ENCODE measurements around the gene LRRC3.

The LRRC3 gene

GRCh38 chr21:44440241-44441040 lies 14.9 kb upstream of the LRRC3 start:
- DNase-seq: peak; percentile 8

DNA sequence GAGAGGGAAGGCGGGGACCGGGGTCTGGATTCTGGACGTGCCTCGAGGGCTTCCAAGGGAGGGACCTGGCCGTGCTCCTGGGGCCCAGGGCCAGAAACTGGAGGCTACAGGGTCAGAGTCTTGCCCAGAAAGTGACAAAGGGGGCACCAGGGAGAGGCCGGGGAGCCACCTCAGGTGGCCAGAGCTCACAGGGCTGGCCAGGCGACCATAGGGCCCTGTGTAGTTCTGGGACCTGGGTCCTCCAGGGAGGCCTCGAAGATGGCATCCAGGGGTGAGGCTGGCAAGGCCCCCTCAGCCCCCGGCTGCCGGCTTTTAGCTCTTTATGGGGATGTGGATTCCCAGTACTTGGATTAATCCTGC lies 14.3 kb upstream of the LRRC3 start:
- peak; percentile 7 for DNase-seq

DNA sequence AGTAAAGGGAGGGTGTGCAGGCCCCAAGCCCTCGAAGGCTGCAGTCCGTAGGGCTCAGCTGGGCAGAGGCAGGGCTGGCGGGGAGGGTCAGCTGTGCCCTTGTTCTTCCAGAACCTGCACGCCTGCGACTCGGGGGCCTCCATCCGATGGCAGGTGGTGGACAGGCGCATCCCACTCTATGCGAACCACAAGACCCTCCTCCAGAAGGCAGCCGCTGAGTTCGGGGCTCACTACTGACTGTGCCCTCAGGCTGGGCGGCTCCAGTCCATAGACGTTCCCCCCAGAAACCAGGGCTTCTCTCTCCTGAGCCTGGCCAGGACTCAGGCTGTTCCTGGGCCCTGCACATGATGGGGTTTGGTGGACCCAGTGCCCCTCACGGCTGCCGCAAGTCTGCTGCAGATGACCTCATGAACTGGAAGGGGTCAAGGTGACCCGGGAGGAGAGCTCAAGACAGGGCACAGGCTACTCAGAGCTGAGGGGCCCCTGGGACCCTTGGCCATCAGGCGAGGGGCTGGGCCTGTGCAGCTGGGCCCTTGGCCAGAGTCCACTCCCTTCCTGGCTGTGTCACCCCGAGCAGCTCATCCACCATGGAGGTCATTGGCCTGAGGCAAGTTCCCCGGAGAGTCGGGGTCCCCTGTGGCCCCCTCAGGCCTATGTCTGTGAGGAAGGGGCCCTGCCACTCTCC lies 13.6 kb upstream of the LRRC3 start:
- DNase-seq: peak; percentile 11

GRCh38 chr21:44442266-44443125 lies 12.8 kb upstream of the LRRC3 start:
- peak; percentile 11 for DNase-seq

DNA sequence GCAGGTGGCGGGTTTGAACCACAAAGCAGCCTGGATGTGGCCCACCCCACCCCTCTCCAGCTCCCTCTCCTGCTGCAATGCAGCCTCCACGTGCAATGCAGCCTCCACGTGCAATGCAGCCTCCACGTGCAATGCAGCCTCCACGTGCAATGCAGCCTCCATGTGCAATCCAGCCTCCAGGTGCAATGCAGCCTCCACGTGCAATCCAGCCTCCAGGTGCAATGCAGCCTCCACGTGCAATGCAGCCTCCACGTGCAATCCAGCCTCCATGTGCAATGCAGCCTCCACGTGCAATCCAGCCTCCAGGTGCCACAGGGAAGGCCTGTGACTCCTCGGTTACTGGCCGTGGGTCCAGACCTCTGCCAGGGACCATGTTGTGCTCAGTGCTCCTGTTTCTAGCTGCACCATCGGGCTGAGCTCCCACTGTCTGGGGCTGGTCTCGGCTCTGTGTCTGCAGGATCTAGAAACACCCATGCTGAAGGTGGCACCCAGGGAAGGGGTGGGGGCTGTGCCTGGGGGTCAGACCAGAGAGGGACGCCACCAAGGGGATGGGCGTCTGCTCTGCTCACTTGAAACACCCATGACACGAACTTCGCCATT lies 11.9 kb upstream of the LRRC3 start:
- peak; percentile 8 for DNase-seq

DNA sequence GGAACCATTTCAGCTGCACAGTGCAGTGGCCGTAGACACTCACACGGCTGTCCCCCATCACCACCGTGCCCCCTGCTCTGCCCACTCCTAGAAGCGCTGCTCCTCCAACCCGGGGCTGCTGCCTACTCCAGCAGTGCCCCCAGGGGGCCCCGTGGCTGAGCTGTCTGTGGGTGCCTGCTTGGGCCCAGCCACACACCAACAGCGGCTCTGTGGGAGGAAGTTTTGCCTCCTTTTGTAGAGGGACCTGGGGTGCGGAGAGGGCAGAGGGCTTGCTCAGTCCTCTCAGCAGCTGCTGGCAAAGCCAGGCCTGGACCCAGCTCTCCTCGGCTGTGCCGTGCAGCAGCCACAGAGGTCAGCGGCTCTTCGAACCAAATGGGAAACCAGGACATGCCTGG lies 11.4 kb upstream of the LRRC3 start:
- peak; percentile 11 for DNase-seq

DNA sequence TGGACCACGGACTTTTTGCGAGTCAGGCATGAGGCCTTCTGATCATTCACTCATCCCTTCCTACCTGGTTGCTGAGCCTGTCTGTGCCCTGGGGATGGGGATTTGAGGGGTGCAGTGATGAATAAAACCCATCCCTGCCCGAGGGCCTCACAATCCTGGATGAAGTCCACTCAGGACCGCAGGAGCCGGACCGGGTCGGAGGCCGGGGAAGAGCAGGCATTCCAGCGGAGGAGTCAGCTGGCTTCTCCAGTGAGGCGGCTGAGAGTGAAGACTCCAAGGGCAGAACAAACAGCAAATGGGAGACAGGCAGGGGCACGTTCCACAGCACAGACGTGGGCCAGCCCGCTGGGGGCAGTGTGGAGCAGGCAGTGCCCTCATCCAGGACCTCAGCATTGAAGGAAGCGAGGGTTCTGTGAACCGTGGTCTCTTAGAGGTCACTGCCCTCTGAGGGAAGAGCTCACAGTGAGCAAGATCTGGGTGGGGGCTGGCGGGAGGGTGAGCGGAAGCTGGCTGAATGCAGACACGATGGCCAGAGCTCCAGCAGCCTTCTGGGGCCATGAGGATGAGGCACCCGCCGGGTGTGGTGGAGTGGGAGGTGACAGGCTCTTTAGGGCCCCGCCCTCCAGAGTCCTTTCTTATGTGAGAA lies 10.9 kb upstream of the LRRC3 start:
- peak; percentile 9 for DNase-seq

- DNase-seq: no peak
These were observed 10.0 kb upstream of the LRRC3 start for GRCh38 chr21:44445145-44445812.

- DNase-seq: no peak
These were observed 6.6 kb upstream of the LRRC3 start for GRCh38 chr21:44448651-44449131.

DNA sequence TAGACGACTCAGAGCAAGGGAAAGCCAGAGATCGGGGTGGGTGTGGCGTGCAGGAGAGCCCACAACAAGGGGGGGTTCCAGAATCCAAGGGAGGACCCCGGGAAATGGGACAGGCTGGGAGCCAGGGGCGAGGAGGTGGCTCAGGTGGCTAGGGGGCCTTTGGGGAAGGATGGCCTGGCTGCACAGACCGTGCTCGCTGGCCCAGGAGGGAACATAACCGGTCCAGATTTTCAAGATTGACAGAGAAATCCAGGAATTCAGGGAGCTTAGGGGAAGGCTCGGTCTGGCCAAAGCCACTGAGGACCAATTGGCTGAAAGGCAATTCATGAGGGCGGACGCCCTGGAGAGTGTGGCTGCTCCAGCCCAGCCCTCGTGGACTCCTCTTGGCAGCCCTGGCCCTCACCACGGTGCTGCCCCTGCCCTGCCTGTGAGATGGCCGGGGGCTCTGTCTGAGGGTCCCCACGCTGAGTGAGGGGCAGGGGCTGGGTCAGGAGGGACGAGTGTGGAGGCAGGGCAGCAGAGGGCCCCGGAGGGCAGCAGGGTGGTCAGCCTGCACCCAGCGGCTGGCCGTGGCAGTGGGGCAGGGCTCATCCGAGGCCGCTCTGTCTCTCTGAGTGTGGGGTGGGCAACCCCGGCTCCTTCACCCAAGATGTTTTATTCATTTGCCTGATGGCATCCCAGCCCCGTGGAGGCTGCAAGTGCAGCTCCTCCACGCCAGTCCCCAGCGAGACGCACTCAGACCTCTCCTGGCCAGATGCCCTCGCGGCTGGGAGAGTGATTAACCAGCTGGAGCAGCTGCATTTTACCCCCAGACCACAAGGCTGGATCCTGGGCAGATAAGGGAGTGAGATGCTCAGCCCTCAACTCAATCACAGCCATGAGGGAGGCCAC lies 5.6 kb upstream of the LRRC3 start:
- no peak for DNase-seq

DNA sequence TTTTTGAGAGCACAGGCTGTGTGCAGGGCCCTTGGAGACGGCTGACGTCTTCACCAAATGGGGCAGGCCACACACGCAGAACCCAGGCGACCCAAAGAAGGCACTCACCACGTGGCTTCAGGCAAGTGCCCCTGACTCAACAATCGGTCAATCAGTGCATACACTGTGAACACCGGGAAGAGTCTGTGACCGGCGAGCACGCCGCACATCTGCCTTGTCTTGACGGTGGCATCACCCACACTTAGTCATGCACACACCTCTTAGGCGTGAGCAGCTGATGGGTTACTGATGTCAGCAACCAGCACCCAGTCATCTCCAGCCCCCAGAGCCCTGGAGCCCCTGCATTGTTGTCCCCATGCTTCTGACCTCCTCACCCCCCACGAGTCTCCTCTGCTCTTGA lies 4.9 kb upstream of the LRRC3 start:
- no peak for DNase-seq

GRCh38 chr21:44450999-44451398 lies 4.3 kb upstream of the LRRC3 start:
- DNase-seq: no peak

DNA sequence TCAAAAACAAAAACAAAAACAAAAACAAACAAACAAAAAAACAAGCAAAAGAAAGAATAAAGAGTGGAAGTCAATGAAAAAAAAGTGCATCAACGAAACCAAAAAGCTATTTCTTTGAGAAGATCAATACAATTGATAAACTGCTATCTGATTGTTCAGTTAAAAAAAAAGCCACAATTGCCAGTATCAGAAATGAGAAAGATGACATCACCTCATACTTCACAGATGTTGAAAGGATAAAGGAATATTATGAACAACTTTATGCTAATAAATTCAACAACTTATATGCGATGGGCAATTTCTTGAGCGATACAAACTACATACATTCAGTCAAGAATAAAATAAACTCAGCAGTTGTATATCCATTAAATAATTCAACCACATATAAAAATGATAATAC lies 2.2 kb upstream of the LRRC3 start:
- DNase-seq: no peak

DNA sequence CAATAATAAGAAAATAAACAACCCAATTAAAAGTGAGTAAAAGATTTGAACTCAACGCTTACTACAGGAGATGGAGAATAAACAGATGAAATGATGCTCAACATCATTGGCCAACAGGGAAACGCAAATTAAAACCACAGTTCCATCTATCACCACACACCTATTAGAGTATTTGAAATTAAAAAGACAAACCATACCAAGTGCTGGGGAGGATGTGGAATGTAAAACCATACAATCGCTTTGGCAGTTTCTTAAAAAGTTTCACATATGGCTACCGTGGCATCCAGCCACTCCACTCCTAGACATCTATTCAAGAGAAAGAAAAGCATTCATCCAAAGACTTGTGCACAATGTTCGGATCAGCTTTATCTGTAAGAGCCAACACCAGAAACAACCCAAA lies 1.3 kb upstream of the LRRC3 start:
- DNase-seq: no peak

- DNase-seq: no peak
These were observed 359 bp downstream of the LRRC3 start for GRCh38 chr21:44455524-44456213.

DNA sequence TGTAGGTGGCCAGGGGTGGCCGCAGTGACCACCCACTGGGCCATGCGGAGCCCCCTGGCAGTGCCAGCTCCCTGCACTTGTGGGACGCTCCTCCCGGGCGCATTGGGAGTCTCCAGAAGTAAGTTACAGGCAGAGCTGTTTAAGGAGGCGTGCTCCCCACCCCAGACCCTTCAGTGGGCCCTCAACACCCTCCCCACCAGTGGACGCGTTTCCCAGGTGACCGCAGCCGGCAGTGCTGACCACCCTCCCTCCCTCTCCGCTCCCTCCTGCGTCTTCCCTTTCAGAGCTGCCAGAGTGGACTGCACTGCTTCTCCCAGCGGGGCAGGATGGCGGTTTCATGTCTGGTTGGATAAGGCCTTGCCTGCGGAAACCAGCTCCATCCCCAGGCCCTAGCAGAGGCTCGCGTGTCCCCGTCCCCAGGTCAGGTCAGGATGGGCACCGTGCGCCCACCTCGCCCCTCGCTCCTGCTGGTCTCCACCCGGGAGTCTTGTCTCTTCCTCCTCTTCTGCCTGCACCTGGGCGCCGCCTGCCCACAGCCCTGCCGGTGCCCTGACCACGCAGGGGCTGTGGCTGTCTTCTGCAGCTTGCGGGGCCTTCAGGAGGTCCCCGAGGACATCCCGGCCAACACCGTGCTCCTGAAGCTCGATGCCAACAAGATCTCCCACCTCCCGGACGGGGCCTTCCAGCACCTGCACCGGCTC lies 1.1 kb downstream of the LRRC3 start:
- no peak for DNase-seq

GRCh38 chr21:44456915-44457736 lies 1.8 kb downstream of the LRRC3 start:
- no peak for DNase-seq

DNA sequence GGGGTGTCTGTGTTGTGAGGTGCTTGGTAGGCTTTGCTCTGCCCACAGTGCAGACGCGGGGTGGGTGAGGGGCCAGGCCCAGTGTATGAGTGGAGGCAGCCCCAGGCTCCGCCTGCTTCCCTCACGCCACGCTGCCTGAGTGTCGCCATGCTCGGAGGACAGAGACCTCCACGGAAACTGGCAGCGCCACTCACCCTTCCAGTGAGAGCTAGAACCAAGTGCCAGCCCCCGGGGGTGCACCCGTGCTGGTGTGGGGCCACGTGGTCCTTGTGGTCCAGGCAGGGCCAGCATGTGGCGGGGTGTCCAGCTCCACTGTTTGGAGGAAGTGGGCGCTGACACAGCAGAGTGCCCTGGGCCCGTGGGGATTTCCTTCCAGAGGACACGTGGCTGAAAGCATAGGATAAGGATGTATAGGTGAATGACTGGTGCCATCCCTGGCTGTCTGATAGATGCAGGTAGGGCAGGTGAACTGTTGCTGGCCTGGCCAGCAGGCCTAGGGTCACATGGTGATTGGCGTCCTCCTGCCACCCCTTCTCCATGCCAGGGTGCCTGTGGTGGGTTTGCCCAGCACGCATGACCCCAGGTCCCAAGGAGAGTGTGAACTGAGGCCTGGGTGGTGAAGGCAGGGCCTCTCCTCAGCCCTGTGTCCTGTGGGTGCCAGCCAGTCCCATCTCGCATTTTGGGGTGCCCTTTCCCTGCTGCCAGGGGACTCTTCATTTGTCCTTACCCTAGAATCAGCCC lies 3.8 kb downstream of the LRRC3 start:
- DNase-seq: no peak
